ENCODE measurements around the gene FRRS1L.

Gene FRRS1L, protein sequence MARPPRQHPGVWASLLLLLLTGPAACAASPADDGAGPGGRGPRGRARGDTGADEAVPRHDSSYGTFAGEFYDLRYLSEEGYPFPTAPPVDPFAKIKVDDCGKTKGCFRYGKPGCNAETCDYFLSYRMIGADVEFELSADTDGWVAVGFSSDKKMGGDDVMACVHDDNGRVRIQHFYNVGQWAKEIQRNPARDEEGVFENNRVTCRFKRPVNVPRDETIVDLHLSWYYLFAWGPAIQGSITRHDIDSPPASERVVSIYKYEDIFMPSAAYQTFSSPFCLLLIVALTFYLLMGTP
- total RNA-seq = 0 to 0.19 (median 0) reads per million in 18 experiments

DNA sequence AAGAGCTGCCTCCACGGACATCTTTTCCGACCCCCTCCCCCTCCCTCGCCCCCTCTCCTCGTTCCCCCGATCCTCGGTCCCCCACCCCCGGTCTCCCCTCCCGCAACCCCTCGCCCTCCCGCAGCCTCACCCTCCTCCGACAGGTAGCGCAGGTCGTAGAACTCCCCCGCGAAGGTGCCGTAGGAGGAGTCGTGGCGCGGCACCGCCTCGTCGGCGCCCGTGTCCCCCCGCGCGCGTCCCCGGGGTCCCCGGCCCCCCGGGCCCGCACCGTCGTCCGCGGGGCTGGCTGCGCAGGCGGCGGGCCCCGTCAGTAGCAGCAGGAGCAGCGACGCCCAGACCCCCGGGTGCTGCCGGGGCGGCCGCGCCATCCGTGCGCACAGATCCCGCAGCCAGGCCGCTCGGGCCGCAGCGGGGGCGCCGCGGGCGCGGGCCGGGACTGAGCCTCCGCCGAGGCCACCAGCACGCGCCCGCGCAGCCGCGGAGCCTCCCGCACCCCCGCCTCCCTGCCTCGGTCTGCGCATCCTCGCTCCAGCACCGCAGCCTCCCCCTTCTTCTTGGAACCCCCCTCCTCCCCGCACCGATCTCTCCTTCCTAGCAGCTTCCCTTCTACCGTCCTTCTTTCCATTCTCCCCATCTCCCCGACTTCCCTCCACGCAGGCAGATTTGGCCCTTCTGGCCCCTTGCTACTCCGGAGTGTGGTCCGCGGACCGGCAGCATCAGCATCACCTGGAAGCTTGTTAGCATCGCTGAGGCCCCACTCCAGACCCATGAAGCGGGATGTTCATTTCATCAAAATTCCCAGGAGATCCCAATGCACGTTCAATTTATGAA is at the start of gene FRRS1L:
TSS of gene FRRS1L (minus strand) at position 479 of the 831 bp plus-strand sequence. CDS start at position 368, 111 bp downstream.
- no peak for DNase-seq

DNA sequence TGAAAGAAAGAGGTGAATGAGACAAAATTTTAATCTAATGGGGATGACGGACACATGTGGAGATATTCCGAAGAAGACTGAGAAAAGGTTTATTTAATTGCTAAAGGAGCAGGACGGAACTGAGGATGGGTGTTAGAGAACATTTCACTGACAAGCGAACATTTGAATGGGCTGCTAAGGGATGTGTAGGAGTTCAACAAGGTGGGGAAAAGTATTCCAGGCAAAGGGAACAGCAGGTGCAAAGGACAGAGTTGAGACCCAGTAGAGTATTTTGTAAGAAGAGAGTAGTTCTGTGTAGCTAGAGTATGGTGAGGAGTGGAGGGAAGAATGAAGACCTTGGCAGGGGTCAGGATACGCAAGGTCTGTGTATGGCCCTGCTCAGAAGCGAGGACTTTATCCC is 47.4 kb upstream of the FRRS1L start:
- no peak for DNase-seq

DNA sequence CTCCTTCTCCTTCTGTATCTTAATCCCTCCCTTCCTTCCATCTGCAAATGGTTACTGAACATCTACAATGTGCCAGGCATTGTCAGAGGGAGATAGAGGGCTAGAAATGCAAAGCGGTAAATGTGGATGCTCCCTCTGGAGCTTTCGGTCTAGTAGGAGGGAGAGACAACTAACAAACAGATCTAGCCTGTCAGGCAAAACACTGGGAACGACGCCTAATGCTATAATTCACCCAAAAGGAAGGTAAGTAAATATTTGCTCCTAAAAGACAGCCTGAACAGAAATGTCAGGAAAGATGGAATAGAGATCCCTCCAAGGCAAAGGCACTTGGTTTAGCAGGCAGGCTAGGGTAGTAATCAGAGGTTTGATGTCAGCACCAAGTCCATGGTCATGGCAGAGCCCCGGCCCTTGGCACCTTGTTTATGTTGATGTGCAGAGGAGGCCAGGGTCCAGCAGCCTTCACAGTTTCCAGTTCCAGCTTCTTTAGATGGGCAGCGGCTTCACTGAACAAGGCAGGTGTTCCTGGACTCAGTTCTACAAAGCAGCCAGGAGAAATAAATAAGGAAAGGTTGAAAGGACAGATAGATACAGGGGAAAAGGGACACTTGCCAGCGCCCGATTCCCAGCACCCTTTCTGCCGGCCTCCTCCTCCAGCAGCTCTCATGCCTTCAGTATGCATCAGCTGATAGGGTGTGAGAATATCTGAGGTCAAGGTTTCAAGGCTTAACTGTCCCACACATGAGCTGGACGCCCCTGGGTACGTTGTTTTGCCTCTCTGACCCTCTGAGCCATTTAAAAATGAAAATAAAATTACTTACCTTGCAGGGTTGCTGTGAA is 46.5 kb upstream of the FRRS1L start:
- DNase-seq = no peak

DNA sequence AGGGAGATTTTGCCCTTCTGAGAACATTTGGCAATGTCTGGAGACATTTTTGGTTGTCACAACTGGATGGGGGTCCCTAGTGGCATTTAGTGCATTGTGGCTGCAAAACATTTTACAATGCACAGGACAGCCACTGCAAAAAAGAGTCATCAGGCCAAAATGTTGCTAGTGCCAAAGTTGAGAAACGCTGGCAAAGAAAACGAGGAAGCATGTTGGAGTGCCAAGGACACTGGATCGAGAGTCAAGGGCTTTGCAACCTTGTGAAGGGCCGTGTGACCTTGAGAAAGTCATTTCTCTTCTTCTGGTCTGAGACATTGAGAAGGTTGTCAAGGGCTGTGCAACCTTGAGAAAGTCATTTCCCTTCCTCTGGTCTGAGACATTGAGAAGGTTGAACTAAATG is 45.7 kb upstream of the FRRS1L start:
- no peak for DNase-seq

DNA sequence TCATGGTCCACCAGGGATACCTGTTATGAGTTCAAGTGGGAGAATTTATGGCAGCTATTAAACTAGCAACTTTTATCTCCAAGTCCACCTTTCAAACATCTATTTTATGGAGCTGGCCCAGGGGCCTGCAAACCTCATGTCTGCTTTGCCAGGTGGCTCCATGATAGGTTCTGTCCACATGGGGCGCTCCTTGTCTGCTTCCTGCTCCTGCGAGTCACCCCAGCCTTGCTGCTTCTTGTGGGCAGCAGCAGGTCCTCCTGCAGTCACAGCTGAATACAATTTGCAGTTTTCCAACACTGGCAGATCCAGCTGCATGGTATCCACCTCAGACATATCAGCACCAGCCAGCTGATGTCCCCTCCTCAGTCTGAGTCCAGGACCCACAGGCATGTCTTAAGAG is 39.6 kb upstream of the FRRS1L start:
- DNase-seq = no peak

DNA sequence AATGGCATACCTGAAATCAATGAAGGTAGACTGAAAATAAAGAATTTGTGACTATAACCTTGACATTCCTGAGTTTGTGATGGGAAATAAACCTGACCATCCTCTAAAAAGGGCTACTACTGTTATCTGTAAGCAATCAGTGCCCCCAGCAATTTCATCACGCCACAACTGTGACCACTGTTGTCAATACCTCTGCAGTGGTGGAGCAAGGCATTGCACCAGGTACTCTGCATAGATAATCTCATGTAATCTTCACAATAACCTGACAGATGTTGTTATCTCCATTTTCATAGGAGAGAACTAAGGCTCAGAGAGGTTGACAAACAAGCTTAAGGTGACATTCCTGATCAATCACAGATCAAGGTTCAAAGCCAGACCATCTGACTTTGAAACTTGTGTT is 38.5 kb upstream of the FRRS1L start:
- DNase-seq = no peak

DNA sequence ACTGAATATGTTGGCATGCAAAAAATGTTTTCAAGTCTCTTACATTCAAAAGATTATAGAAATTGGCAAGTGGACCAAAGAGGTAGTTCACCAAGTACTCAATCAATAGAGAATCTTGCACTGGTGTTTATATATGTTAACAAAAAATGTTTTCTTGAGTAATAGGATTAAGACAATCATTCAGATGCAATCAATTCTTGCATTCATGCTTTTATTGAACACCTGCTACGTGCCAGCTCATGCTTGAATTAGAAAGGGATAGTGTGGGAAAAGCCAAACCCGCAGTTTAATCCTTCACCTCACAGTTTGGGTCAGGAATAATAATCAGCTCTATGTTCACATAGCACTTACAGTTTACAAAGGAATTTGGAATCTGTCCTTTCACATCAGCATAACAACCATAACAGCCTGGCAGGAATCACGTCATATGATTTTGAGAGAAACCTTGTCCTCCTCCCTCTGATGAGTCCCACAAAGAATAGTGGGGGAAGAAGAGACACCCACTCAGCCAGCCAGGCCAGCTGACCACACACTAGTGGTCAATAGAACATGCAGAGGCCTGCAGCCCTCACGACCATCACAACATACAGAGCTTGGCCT is 36.8 kb upstream of the FRRS1L start:
- DNase-seq = no peak

DNA sequence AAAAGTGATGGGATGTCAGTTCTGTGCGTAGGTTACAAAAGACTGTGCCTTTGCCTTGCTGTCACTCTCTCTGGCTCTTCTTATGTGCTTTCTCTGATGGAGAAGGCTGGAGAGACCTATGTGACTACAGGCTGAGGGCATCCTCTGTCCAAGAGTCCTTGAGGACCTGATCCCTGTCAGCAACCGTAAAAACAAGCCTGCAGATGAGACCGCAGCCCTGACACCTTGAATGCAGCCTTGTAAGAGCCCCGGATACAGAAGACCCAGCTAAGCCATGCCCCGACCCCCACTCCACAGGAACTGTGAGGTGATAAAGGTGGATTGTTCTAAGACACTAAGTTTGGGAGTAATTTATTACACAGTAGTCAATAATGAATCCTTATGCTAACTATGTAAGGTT is 32.6 kb upstream of the FRRS1L start:
- DNase-seq = no peak

DNA sequence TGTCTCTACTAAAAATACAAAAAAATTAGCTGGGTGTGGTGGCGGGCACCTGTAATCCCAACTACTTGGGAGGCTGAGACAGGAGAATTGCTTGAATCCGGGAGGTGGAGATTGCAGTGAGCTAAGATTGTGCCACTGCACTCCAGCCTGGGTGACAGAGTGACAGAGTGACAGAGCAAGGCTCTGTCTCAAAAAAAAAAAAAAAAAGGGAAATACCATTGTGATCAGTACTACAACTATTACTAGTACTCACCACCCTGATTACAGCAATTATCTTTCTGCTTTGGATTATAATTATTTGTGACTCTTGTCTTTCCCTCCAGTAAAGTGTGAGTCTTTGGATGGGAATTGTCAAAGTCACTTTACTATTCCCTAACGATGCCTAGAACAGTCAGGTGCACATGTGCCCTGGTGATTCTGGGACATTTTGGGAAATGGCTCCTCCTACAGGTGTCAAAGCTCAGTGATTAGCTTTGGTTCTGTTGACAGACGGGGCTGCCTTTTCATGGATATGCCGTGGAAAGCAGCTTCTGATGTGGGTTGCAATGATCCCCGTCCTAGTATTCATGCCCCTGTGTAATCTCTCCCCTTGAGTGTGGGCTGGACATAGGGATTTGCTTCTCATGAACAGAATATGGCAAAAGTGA is 31.8 kb upstream of the FRRS1L start:
- no peak for DNase-seq

DNA sequence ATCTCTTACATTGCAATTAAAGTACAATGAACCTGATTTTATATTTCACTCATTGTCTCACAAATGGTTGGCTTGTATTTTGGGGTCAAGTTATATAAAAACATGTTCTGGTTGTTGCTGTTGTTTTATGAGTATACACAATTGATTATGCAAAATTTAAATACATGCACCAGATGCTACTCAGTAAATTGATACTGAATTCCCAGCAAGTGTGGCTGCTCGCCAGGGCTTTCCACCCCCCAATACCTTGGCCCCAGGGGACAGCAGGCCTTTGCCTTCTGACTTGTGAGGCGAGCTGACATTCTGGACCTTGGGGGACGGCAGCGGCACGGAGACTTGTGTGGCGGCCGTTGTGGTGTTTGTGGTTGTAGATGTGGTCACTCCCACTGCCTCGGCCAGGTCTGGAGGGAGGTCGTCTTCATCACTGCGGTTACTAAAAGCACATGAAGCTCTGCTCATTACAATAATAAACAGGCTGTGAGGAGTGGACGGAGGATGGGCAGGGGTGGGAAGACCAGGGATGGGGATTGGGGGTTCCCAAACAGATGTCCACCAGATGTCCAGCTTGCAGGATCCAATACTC is 27.0 kb upstream of the FRRS1L start:
- no peak for DNase-seq

DNA sequence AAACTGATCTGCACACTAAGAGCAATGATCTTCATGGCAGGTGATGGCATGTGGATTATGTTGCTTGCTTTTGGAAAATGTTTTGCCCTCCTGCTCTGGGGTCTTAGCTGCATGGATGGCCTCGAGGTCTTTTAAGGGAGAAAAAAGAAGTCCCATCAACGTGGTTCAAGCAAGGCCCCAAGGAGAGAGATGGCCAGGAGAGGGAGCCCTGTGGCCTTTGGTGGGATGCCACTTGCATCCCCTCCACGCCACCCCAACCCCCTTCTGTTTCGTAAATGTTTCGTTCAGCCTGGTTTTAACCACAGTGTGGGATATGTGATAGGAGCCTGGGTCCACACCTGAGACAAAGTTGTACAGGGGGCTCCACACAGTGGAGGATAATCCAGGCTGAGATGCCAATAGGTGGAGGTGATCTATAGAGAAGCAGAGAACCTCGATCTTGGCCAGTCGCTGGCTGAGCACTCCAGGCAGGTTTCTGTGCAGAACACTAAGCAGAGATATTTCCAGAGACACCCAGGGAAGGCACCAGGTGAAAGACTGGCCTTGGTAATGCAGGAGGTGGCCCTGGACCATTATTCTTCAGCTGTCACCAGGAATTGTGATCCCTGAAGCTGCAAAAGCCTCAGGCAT is 25.8 kb upstream of the FRRS1L start:
- DNase-seq = no peak

DNA sequence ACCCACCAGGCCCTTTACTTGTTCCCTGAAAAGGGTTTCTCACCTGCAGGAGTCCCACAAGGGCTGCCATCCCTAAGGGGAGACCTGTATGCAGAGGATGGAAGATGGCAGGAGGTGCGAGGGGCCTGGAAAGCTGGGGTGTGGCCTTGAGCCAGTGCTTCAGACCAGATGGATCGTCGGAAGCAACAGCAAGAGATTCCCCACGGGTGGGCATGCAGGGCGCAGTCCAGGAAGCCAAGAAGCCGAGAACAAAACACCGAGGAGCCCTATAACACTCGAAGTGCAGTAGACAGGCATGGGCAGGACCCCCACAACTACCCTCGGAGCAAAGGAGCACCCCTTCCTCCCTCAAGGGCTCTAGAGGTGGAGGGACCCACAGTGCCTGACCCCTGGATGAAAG is 24.7 kb upstream of the FRRS1L start:
- no peak for DNase-seq

DNA sequence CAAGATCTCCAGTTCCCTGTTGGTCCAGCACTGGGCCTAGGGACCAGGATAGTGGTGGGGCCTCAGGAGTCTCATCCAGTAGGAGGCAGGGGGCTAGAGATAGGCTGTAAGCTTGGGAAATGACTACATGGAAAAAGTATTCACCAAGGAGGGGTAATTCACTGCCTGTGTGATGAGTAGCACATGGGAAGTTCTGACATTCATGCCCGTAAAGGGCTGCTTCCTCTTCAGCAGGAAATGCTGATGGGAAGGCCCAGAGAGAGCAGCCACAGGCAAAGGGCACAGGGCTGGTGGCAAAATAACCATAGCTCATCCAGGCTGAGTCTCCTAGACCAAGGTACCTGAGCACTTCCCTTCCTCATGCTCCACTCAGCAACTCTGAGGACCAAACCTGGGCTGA is 23.1 kb upstream of the FRRS1L start:
- no peak for DNase-seq

DNA sequence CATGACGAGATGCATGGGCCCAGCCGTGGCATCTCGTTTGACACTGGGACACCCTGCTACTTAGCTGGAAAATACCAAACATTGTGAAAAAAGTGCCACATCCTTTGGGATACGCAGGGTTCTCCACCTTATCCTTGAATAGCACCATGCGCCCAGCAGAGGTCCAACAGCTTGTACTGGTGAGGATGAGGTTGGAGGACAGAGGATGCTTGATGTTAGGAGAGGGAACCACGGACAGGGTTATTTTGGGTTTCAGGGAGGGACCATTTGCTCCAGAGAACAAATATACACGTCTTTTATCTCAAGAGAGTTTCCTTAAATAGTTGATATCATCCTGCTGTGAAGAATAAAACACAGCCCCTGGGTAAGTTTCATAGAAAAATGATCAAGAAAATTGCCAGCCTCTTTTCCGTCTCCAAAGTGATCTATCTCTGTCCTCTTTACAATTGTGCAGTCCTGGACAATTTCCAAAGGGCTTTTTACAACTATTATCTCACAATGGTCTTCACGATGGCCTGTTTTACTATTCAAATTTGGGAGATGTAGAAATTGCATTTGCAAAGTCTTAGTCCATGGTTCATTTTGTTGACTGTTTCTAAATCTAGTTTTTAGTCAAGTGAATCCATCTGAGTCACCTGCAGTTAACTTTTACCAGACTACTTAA is 19.9 kb upstream of the FRRS1L start:
- no peak for DNase-seq

DNA sequence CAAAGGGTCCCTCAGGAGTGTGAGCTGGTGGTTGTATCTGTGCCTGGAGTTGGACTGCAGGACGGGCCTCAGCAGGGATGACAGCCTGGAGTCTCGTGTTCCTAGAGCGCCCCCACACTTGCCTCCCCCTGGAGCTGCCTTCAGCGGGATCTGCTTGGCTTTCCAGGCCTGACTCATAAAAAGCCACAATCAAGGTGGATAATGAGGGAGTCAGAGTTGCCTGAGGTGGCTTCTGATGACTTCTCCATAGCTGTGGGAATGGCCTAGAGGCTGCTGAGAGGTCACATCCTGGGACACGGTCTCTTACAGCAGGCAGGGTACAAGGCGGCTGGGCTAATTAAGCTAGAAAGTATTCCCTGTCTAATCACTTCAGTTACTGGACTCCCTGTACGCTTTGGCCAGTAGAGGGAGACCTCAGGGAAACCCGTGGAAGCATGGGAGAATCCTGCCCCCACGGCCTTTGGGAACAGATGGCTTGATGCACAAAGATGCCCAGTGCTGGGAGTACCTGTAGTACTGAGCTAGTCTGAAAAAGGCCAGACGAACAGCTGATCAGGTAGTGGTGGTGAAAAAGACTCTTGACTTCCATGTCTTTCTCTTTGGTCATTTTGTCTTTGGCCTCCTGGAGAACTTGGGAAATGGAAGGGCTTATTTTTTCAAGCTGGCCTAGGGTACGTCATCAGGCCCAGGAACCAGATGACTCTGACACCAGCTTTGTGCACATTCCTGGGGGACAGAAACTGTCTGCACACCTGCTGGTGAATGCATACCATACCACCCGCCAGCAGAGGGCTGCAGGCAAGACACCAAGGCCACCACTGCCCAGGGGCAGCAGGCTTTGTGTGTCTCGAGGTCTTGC is 16.1 kb upstream of the FRRS1L start:
- peak in 1 of 2 donors; percentile 4 for DNase-seq

DNA sequence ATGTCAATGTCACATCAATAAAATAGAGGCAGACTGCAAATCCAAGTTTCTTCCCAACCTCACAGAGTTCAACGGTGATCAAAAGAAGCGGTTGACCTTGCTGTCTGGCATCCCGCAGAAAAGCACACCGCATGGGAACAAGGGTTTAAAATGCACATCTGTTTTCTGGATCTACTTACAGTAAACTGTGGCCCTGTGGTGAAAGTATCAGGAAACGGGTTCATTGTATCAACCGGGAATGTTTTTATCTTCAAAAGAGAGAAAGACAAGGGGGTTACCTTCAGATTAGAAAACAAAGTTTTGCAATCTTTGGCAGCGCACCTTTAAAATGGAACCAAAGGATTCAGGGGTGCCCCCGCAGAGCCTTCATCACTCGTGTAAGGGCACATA is 15.5 kb upstream of the FRRS1L start:
- no peak for DNase-seq

DNA sequence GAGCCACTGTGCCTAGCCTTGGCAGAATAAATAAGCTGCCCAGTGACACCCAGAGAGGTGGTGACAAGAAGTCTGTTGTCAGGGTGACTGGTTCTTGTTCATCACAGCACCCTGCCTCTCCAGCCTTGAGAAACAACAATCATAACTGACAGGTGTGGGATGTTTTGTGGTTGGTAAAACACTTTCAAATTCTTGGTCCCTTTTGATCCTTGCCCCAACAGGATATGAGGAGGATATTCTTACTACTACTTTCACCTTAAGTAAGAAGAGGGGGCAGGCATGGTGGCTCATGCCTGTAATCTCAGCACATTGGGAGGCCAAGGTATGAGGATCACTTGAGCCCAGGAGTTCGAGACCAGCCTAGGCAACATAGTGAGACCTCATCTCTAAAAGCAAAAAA is 14.2 kb upstream of the FRRS1L start:
- DNase-seq = no peak

DNA sequence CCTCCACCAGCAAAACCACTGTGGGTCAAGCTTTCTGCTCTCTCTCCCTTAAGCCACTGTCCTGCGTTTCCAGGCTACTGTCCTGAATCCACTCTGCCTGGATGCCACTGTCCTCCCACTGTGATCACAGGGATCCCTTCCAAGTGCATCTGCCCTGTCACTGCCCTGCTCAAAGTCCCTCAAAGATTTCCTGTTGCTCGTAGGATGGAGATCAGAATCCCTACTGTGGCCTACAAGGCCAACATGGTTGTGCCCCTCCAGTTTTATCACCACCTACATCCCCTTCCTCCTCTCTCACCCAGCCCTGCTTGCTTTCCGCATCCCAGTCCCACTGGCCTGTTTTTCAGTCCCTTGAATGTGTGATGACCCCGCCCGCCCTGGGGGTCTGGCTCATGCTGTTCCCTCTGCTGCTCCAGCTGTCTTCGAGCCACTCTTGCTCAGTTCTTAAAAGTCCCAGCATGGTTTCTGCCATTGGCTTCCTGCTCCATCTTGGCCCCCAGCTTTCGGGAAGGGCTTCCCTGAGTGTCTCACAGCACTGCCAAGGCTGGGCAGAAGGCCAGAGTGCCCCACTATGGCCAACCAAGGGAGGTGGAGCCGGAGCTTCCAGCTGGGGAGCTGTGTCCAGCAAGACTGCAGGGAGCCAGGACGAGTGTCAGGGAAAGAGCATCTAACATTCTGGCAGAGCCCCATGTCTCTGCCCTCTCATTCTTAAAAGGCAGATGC is 12.9 kb upstream of the FRRS1L start:
- no peak for DNase-seq

DNA sequence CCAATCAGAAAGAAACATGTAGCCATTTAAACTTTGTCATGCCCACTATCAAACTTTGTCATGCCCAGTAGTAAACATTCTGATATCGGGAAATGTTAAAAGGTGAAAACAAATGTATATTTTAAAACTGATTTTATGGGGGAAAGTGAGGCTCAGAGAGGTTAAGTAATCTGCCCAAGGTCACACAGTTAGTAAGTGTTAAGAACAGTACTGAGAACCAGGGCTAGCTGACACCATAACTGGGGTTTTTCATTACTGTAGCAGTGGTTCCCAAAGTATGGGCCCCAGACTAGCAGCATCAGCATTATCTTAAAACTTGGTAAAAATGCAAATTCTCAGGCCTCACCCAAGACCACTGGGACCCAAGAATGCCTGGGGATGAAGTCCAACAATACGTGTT is 9.9 kb upstream of the FRRS1L start:
- DNase-seq = no peak
